HG03378 (cell line): ENCODE measurements around the gene FZR1.
"Not testable (repeated sequence)": the region's sequence is repeated elsewhere in the genome, so short reads cannot be mapped to it uniquely, and the experiment has no call there.

ENCODE experiments used
- ATAC-seq: cut with Tn5 transposase; IDR thresholded peaks from one replicate; pipeline ENCODE4 v1.9.1; 2021; ENCODE audit warnings: mild to moderate bottlenecking, moderate library complexity; ENCODE audit not compliant: unreplicated experiment

Gene FZR1

GRCh38 chr19:3565139-3565538 is 59.0 kb downstream of the FZR1 start:
- ATAC-seq, result no peak

- not testable (repeated sequence) for ATAC-seq
These were observed 63.9 kb downstream of the FZR1 start for GRCh38 chr19:3570042-3570441.

GRCh38 chr19:3570606-3571011 is 64.5 kb downstream of the FZR1 start:
- no peak for ATAC-seq

GRCh38 chr19:3572132-3572854 is 66.2 kb downstream of the FZR1 start:
- peak; percentile 84 for ATAC-seq

- ATAC-seq, result no peak
These were observed 66.7 kb downstream of the FZR1 start, which contains the start of gene HMG20B for GRCh38 chr19:3572855-3573161. TSS of gene HMG20B (plus strand) at chr19:3572944. CDS start at chr19:3573310, 366 bp downstream.

- no peak for ATAC-seq
These were observed 67.2 kb downstream of the FZR1 start for GRCh38 chr19:3573162-3573857.

- no peak for ATAC-seq
These were observed 67.9 kb downstream of the FZR1 start for GRCh38 chr19:3573858-3574637.

- no peak for ATAC-seq
These were observed 69.2 kb downstream of the FZR1 start for GRCh38 chr19:3575260-3575741.

GRCh38 chr19:3575949-3576673 is 70.0 kb downstream of the FZR1 start:
- no peak for ATAC-seq

- ATAC-seq, result no peak
These were observed 70.8 kb downstream of the FZR1 start for GRCh38 chr19:3576696-3577443.

- ATAC-seq, result no peak
These were observed 71.7 kb downstream of the FZR1 start for GRCh38 chr19:3577723-3578344.

- ATAC-seq, result no peak
These were observed 72.3 kb downstream of the FZR1 start for GRCh38 chr19:3578390-3578789.

GRCh38 chr19:3580156-3580934 is 74.2 kb downstream of the FZR1 start:
- ATAC-seq, result no peak

GRCh38 chr19:3581792-3582191 is 75.7 kb downstream of the FZR1 start:
- not testable (repeated sequence) for ATAC-seq

- ATAC-seq, result not testable (repeated sequence)
These were observed 78.1 kb downstream of the FZR1 start for GRCh38 chr19:3584036-3584802.

- no peak for ATAC-seq
These were observed 79.4 kb downstream of the FZR1 start, which contains the start of gene GIPC3 for GRCh38 chr19:3585301-3586126. TSS of gene GIPC3 (plus strand) at chr19:3585478. CDS start at chr19:3585598, 120 bp downstream.

- ATAC-seq, result no peak
These were observed 80.1 kb downstream of the FZR1 start for GRCh38 chr19:3586127-3586626.
